Mesothelial cell of epicardium (in vitro differentiated cells): ENCODE results near the gene KLHL29. TPM values are rescaled to one million over a fixed set of nuclear protein-coding genes. Genes with fewer than 3 reads are reported as not detected.

Experiments
- DNase-seq, 2 experiments: peaks; one replicate each; pipeline ENCODE4 v3.0.0; 2021; ENCODE audit warnings: low spot score in 2 of 2; ENCODE audit not compliant: unreplicated experiment in 2 of 2
- H3K27ac Mint-ChIP-seq: 2 replicates; pipeline ENCODE4 v1.8.0; 2021; ENCODE audit warnings: mixed read lengths
- H3K27me3 Mint-ChIP-seq: 2 replicates; pipeline ENCODE4 v1.8.0; 2021; ENCODE audit warnings: low read depth, mixed read lengths
- H3K36me3 Mint-ChIP-seq: 2 replicates; pipeline ENCODE4 v1.8.0; 2021; ENCODE audit warnings: mixed read lengths
- H3K4me1 Mint-ChIP-seq: 2 replicates; pipeline ENCODE4 v1.8.0; 2021; ENCODE audit warnings: mixed read lengths
- H3K4me3 Mint-ChIP-seq: 2 replicates; pipeline ENCODE4 v1.8.0; 2021; ENCODE audit warnings: mild to moderate bottlenecking, moderate library complexity, mixed read lengths
- H3K9me3 Mint-ChIP-seq: 2 replicates; pipeline ENCODE4 v1.8.0; 2021; ENCODE audit warnings: mixed read lengths
- CTCF ChIP-seq: fragments of 200-600 bp; sonication (generic); IDR thresholded peaks from one replicate; pipeline ENCODE4 v1.5.0; 2021; ENCODE audit warnings: antibody characterized with exemption; ENCODE audit not compliant: unreplicated experiment
- total RNA-seq: library from RNA; stranded (reverse); gene quantifications from 3 replicates; pipeline ENCODE4 v1.2.1, GENCODE V29; 2021

The KLHL29 gene
- total RNA-seq, 1 donor from 2014 or later = 28.3 TPM

GRCh38 chr2:23563151-23563550, 178.2 kb downstream of the KLHL29 start:
- DNase-seq = no peak
- Mint-ChIP-seq H3K27me3 (peaks cover 4% of the 10 kb centered on the region), H3K4me1 (peaks cover 16% of the 10 kb centered on the region), H3K36me3 (peaks cover 2% of the 10 kb centered on the region), H3K27ac (peak overlapping the region; percentile 76), H3K9me3 (no peaks in the 10 kb centered on the region), H3K4me3 (no peak overlapping the region)
- TF ChIP-seq CTCF = no peak

GRCh38 chr2:23563673-23564614, 179.0 kb downstream of the KLHL29 start:
- DNase-seq = no peak

GRCh38 chr2:23564615-23564960, 179.6 kb downstream of the KLHL29 start:
- TF ChIP-seq CTCF = no peak
- Mint-ChIP-seq H3K4me3 (no peak overlapping the region), H3K27ac (peak overlapping the region; percentile 12), H3K36me3 (peaks cover 2% of the 10 kb centered on the region), H3K27me3 (peaks cover 9% of the 10 kb centered on the region), H3K9me3 (no peaks in the 10 kb centered on the region), H3K4me1 (peaks cover 19% of the 10 kb centered on the region)
- no peak for DNase-seq

More at GRCh38 chr2:23563673-23564614, 179.0 kb downstream of the KLHL29 start:
- Mint-ChIP-seq H3K27ac (peak overlapping the region; percentile 76), H3K4me3 (no peak overlapping the region), H3K9me3 (no peaks in the 10 kb centered on the region), H3K4me1 (peaks cover 16% of the 10 kb centered on the region), H3K36me3 (peaks cover 2% of the 10 kb centered on the region), H3K27me3 (peaks cover 8% of the 10 kb centered on the region)
- TF ChIP-seq CTCF = no peak

- Mint-ChIP-seq H3K27me3 (peaks cover 12% of the 10 kb centered on the region), H3K36me3 (peaks cover 2% of the 10 kb centered on the region), H3K4me3 (no peak overlapping the region), H3K4me1 (peaks cover 24% of the 10 kb centered on the region), H3K27ac (no peak overlapping the region), H3K9me3 (no peaks in the 10 kb centered on the region)
- DNase-seq = no peak
- no peak for TF ChIP-seq CTCF
Observed at GRCh38 chr2:23565374-23565773, 180.4 kb downstream of the KLHL29 start.

GRCh38 chr2:23565814-23566213, 180.8 kb downstream of the KLHL29 start:
- no peak for TF ChIP-seq CTCF
- Mint-ChIP-seq H3K9me3 (no peaks in the 10 kb centered on the region), H3K27ac (no peak overlapping the region), H3K4me1 (peaks cover 24% of the 10 kb centered on the region), H3K27me3 (peaks cover 12% of the 10 kb centered on the region), H3K4me3 (no peak overlapping the region), H3K36me3 (peaks cover 2% of the 10 kb centered on the region)
- DNase-seq = no peak
